Measurements from ENCODE around the gene SRGAP2.
A peak's percentile ranks its signal among the peaks of the same experiment; 100 is the strongest.
"Not testable (repeated sequence)": the region's sequence is repeated elsewhere in the genome, so short reads cannot be mapped to it uniquely, and the experiment has no call there.

The SRGAP2 gene

DNA sequence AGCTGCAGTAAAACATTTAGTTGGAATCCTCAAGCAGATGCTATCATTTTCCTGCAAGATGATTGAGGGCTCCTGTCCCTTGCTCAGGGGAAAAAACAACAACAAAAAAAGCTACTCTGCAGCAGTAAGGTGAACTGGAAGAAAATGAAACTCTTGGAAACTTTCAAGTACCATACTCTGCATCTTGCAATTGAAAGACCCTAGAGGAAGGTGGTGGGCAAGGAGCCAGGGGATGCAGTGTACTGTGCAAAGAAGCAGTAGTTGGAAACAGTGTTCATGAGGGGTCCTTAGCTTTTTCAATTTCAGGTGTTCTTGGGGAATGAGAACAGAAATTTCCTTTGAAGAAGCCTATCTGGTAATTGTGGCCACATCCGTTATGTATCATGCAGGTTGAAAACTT, 7.5 kb downstream of the SRGAP2 start:
- DNase-seq = not testable (repeated sequence)

DNA sequence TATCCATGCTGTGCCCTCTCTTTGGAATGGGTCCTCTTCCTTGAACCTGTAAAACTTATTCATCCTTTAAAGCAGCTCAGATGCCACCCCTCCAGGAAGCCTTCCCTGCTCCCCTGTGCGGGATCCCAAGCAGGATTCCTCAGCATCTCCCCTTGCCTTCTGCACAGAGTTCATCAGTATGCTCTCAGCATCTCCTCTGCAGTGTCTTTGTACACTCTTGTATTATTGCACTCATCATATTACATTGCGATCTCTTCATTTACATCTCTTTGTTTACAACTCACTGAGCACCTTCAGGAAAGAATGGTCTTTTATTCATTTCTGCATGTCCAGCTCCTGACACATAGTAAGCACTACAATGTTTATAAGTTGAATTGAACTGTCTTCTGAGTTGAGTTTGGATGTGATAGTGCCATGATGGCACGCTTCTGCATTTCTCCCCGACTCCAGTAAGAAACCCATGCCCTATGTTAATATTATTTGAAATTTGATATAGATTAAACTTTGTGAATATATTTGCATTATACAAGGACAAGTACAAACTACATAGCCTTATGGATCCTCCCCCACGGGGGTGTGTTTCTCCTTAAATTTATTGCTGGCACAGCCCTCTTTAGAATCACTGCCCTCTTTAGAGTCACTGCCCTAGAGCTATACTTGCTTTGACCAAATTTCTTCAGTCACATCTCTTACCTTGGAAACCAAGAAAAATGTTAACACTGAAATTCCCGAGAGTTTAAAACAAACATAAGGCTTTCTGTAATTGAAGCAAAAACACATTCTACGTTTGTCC, 12.5 kb downstream of the SRGAP2 start:
- DNase-seq = not testable (repeated sequence)

DNA sequence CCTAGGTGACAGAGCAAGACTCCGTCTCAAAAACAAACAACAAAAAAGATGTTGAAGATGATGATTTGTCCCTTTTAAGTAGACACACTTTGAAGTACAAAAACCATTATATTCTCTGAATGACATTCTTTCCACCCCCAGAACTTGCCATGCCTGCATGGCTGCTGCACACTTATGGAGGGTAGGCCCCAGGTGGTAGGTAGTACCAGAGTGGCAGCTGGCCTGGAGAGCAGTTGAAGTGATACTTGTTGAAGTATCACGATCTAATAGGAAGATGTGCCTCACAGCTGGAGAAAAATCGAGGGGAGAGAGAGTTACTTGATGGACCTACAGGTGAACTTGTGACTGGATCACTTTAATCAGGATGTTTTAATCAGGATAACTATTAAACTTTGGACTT, 14.9 kb downstream of the SRGAP2 start:
- not testable (repeated sequence) for DNase-seq

DNA sequence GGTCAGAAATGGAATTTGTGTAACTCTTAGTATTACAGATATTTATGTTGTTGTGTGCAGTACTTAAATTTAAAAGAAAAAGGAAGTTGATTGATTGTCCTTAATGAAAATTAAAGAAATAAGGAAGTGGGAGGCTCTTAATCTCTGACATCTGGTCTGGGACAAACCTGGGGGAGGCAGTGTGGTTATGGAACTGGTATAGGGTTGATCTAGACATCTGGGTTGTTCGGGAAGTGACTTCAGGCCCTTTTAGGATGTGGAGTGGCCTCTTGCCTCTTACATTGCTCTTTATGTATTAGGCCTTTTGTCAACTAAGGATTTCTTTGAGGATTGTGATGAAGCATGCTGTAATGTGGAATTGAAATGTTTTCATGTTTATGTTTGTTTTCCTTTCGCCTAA, 15.4 kb downstream of the SRGAP2 start:
- not testable (repeated sequence) for DNase-seq

DNA sequence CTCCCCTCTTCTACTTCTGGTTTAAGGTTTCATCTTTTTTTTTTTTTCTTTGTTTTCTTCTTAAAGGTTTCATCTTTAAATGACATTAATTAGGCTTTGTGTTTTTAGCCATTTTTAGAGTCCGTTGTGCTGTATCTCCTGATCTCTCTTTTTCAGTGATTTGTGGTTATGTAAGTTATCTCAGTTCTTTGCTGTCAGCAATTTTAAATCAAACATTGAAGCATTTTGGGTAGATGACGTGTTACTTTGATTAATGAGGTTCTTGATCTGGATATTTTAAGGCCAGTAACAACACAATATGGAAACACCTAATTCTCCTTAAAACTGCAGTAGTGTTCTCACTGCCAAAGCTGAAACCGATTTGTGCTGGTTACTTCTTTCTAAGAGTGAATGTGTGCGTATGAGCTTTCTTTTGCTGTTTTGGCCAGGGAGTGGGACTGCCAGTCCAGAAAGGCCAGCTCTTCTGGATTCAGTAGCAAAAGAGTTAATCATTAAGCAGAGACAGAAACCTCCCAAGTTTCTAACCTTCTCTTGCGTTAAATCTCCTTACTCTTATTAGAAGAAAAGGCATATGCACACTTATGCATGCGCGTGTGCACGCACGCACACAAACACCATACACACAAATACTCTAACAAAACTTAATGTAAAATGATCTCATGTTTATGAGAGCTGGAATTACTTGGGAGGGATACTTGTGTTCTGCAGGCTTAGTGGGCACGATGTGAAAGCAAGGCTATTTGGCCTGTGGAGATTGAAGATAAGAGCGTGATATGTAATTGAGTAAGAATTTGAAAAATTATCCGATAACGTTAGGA, 16.4 kb downstream of the SRGAP2 start:
- not testable (repeated sequence) for DNase-seq

DNA sequence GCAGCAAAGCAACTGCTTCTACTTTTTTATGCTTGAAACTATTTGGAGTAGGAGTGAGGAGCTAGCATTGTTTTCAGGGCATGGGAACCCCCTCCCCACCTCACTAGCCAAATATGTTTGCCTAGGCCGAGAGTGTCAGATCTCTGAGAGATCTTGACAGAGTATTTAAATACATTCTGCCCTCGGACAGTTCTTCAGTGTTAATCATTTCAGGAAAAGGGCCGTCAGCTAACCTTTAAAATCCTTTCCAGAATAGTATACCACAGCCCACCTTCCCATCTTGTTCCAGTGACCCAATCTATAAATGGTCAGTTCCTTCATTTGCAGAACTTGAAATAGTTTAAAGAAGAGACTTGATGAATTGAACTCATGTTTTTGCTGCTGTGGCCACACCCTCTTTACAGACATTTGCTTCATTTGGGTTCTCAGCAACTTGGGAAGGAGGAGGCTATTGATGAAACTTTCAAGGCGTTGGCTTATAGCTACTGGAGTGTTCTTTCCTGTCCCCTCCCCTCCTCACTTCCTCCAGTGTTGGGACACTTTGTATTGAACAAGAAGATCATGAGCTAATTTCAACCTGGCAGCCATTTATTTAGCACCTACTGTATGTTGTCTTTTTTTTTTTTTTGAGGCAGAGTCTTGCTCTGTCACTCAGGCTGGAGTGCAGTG, 17.1 kb downstream of the SRGAP2 start:
- peak; percentile 19 for DNase-seq

DNA sequence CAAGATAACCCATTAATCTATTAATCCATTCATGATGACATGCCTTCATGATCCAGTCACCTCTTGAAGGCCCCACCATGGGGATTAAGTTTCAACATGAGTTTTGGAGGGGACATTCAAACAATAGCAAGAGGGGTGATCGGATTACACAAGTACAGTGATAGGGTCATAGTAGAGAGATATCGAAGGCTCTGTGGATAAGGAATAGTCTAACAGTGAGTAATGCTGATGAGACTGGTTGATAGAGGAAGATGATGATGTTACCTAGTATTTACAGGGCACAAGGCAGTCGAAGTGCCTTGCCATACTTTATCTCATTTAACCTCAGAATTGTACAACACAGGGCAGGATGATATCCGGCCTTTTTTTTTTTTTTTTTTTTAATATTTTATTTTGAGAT, 18.2 kb downstream of the SRGAP2 start:
- DNase-seq = not testable (repeated sequence)

DNA sequence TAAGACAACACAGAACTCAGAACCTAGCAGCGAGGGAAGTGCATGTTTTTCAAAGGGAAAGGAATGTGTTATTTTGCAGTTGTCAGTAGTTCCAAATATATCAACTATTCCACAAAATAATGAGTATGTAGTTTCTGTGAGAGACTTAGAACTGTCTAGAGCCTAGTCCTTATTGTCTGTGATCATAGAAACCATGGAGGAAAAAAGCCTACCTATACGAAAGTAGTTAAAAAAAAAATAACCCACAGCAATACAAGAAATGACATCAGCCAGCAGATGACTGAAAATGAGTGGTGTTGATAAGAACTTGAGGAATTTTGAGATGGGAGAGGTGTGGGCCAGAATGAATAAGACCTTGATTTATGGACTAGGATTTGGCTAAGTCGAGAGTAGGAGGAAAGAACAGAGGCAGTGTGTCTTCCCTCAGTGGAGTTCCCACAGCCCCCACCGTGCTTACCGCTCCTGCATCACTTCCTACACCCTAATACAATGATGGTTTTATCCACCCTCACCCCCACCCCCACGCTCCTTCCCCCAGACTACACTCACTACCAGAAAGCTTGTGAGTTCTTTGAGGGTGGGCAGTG, 20.9 kb downstream of the SRGAP2 start:
- not testable (repeated sequence) for DNase-seq

DNA sequence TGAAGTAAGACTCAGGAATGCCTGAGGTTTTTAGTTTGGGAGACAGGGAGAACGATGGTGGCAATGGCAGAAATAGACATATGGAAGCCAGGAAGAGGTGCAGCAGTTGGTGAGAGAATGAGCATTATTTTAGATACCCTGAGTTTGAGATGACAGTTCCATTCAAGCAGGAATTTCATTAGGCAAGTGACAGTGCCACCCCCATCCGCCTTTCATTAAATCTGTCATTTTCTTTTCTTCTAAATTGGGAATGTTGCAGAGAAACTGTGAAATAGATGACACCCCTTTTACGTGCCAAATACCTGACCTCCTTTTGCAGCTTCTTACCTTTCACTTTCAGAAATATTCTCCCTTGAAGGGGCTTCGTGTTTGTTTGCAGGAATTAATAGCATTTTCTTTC, 22.0 kb downstream of the SRGAP2 start:
- DNase-seq = not testable (repeated sequence)

DNA sequence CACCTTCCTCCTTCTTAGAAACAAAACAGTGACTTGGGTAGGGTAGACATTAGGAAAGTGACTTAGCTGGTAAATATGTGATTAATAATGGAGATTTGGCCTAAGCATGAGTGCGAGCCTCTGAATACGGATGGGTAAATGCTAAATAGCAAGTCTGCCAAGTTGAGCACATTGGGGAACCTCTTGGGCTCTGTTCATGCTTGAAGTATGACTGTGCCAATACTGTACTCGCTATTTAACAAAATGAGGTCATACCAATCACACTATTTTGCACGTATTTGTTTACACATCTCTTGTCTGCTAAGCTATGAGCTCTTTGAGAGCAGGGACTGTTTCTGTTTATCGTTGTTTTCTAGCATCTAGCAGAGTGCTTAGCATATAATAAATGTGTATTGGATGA, 23.5 kb downstream of the SRGAP2 start:
- not testable (repeated sequence) for DNase-seq

DNA sequence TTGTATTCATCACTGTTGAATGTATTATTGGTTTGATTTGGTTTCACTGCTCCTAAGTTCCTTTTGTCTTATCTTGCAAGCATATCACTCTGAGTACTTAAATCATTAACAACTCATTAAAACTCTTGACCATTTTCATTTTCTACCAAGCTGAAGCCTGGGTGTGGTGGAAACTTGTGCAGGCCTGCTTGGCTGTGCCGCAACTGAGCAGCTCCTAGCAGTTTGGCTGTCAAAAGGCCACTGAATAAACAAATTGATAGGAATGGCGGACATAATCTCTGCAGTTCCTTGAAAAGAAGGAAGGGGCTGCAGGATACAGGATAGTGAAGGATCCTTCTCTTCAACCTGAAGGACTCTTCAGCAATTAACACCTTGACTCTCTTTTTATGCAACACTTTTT, 25.9 kb downstream of the SRGAP2 start:
- DNase-seq = not testable (repeated sequence)

DNA sequence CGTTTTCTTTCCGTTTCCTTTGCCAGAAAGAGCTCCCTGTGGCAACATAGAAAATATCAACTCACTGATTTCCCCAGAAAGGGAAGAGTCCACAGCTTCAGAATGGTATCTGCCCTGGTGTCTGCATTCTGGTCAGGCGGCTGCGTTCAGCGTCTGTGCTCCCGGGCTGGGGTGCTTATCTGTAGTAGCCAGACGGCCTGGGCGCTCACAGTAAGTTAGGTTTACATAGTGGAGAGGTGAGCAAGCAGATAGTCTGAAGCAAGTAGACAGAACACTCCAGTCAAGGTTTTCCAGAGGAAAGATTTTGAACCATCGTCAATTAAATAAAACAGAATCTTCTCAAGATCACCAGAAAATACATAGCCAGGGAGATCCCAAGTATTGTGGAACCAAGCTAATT, 28.6 kb downstream of the SRGAP2 start:
- not testable (repeated sequence) for DNase-seq

DNA sequence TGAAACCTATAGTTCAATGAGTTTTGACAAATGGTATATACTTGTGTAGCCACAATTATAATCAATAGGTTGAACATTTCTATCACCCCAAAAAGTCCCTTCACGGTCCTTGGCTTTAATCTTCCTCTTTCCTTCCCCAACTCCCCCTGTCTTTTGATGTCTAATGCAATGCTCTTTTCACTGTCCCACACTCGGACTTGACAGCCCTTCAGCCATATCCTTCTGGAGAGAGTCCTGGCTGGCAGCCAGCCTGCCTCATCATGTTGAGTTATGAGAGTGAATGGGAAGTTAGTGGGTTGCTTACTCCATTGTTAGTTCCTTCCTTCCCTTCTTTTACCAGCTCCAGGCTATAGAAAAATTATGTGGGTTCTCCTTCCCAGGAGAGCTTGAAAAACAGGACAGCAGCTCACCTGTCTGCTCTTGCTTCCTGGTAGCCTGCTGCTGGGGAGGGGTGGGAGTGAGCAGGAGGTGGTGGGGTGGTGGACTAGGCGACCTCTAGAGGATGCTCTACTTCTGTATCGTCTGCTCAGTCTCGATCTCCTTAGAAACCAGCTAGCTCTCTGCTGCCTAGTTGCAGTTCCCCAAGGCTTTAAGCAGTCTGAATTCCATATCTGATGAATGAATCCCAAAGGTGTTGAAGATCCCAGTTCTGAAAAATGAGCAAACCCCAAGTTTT, 29.8 kb downstream of the SRGAP2 start:
- DNase-seq = not testable (repeated sequence)

DNA sequence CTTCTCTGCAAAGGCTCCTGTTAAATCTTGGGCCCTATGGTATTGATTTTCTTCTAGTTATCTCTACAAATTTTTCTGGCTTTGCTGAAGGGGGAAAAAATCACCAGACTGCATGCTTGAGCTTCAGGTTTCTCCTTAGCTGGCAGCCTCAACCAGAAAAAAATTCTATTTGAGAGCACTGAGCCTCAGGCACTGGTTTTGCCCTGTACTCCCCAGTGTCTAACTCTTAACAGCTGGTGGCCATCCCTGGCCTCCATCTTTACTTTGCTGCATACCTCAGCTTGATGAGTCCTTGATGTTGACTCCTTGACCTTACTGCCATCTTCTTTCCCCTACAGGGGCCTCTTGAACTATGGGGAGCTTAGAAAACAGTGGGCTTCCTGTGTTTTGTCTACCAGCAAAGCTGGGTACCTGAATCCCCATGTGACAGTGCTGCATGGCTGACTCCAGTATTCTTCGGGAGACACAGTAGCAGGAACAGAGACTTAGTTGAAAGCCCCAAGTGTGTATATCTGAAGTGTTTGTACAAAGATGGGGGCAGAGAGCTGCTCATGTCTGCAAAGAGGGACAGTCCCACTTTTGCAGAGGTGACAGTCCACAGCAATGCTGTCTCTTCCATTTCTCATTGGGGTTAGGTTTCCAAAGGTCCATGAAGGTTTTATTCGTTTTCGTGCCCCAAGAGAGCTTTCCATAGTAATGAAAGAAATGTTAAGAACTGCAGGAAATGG, 31.0 kb downstream of the SRGAP2 start:
- DNase-seq = not testable (repeated sequence)

DNA sequence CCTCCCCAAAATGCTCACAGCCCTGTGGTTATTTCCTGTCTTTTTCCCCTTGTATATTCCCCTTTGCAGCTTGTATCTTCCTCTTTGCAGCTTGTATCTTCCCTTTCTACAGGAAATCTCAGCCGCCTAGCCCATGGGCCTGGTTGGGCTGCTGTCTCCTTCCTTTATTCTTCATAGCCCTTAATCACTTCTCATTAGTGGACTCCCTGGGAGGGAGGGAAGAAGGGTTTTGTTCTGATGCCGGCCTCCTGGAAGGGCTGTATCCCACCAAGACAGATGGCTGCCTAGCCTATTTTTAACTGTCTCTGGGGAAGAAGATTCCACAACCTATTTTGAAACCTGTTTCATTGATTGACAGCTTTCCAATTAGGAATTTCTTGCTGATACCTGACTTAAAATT, 31.8 kb downstream of the SRGAP2 start:
- DNase-seq = not testable (repeated sequence)

DNA sequence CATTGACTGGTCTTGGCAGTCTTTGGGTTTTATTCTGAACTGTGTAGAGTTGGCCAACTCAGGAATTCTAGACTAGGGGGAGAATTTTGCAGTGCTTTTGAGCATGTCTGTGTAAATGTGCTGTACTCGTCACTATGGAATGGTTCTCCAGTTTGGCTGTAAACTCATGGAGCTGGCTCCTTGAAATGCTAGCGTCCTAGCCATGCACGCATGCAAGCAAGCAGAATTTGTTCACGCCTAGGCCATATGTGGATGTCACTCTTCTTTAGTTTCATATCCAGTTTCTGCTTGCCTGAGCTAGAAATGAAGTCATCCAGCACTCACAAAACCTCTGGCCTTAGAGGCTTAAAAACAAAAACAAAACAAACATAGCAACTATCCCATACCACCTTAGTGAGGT, 36.9 kb downstream of the SRGAP2 start:
- DNase-seq = peak; percentile 31

DNA sequence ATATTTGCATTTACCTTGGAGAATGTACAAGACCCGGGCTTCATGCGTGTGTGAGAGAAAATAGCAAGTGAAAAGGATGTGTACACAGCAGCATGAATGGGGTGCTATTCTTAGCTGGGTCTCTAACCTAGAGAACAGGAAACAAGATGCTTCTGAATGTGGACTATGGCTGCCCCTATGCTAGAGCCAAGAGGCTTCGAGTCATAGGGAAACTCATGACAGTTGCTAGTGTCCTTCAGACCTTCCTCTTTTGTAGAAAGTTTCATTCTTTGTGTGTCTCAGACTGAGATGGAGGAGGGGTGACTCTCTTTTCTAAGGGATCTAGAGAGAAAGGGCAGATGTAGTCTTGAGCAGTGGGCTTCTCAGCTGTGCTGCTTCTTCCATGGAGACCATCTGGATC, 40.0 kb downstream of the SRGAP2 start:
- DNase-seq = peak; percentile 85

DNA sequence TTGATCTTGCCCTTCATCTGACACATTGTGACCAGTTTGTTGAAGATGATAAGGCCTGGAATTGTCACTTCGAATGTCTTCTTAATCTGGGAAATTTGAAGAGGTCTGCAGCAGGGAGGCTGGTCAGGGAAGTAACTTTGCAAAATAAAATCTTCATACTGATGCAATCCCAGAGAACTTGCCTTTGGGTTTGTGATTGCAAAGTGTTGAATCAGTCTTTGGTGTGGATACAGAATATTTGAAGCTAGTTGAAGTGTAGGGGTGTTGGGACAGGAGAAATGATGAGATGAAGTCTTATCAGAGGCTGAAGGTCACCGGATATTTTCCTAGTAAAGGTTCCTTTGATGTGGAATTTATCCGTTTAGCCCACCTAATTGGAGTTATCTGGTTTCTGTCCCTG, 42.1 kb downstream of the SRGAP2 start:
- DNase-seq = not testable (repeated sequence)

DNA sequence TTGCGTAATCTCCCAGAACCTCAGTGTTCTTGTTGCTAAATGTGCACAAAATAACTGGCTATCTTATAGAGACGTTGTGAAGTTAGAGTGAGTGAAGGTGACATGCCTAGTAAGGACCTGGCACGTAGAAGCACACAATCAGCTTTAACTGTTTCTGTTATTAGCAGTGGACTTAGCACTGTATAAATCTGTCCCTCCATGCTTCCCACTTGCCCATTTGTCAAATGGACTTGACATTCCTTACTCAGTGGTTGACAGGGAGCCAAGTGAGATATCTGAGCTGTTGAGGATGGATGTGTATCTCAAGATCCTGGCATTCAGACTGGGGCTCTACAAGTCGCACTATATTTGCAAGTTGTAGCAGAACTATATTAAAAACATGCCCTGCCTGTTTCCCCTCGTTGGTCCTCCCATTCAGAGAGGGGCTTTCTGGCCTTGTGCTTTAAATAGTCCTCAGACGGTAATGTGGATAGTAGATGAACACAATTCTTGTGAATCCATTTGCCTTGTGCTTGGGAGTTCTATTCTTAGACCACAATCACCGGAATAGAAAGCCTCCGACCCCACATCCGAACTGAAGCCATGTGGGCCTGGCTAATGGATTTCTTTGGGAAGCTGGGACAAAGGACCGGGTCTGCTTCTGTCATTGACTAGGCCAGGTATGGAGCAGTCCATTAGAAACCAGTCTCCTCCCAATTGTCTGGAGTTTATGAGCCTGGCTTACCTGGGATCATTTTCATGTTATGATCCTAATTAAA, 43.0 kb downstream of the SRGAP2 start:
- DNase-seq = not testable (repeated sequence)

DNA sequence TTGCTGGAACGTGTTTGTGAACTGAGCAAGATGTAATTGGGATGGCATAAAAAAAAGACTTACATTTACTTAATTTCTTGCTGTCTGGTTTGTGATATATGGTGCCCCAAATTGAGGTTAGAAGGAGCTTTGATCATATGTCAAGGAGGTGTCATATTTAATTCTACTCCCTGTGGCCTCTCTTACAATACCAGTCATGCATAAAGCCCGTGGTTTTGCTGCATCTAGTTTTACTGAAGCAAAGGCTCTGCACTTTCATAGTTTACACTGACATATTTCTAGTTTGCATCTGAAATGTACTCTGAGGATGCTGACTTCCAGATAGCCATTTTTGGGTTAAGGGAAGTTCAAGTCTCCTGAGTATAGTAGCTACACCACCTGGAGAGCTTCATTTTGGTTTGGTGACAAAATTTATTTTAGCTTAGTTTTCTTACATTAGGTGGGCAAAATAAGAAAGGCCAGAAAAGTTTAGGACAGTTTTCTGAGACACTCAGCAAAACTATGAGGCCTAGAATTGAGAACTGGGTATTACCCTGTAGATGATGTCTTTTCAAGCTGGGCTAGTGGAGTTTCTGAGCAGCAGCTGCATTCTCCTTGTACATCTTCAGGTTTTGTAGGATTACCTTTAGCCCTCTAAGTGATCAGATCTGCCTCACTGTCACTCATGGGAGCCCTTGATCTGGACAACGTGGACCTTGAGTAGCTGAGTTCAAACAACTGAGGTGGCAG, 47.8 kb downstream of the SRGAP2 start:
- not testable (repeated sequence) for DNase-seq
